ENCODE results near the gene ZNF274.
A peak's percentile ranks its signal among the peaks of the same experiment; 100 is the strongest.
"Not testable (repeated sequence)": the region's sequence is repeated elsewhere in the genome, so short reads cannot be mapped to it uniquely, and the experiment has no call there.

ZNF274 gene

DNA sequence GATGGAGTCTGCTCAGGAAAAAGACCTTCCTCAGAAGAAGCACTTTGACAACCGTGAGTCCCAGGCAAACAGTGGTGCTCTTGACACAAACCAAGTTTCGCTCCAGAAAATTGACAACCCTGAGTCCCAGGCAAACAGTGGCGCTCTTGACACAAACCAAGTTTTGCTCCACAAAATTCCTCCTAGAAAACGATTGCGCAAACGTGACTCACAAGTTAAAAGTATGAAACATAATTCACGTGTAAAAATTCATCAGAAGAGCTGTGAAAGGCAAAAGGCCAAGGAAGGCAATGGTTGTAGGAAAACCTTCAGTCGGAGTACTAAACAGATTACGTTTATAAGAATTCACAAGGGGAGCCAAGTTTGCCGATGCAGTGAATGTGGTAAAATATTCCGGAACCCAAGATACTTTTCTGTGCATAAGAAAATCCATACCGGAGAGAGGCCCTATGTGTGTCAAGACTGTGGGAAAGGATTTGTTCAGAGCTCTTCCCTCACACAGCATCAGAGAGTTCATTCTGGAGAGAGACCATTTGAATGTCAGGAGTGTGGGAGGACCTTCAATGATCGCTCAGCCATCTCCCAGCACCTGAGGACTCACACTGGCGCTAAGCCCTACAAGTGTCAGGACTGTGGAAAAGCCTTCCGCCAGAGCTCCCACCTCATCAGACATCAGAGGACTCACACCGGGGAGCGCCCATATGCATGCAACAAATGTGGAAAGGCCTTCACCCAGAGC is 29.6 kb downstream of the ZNF274 start:
- DNase-seq (ENCODE audit: low read depth), result no peak

DNA sequence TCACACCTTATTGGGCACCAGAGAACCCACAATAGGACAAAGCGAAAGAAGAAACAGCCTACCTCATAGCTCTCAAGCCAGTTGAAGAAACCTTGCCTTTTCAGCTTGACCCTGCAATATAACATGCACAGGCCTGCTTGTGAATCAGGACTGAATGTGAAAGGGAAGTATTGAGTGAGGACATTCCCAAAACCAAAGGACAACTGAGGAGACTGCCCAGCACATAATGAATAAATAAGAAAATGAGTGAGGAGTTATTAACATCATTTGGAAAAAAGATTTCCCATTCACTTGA is 30.2 kb downstream of the ZNF274 start:
- DNase-seq (ENCODE audit: low read depth), result no peak

DNA sequence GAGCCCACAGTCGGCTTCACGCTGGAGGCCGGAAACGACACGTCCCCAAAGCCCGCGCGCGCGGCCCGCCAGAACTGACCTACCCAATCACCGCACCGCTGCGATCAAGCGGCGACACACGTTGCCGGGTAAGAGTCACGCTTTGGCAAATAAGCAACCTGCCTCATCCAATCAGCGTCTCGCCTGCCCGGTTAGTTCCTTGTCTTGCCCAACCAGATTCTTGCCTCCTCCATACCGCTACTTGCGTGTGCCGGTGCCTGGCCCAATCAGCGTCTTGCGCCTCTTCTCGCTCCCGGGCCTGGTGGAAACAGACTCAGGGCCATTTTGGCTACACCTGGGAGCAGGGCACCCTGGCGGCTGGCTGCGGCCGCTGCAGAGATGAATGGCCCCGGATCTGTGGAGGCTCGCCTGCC is 34.2 kb downstream of the ZNF274 start:
- no peak for DNase-seq (ENCODE audit: low read depth)

DNA sequence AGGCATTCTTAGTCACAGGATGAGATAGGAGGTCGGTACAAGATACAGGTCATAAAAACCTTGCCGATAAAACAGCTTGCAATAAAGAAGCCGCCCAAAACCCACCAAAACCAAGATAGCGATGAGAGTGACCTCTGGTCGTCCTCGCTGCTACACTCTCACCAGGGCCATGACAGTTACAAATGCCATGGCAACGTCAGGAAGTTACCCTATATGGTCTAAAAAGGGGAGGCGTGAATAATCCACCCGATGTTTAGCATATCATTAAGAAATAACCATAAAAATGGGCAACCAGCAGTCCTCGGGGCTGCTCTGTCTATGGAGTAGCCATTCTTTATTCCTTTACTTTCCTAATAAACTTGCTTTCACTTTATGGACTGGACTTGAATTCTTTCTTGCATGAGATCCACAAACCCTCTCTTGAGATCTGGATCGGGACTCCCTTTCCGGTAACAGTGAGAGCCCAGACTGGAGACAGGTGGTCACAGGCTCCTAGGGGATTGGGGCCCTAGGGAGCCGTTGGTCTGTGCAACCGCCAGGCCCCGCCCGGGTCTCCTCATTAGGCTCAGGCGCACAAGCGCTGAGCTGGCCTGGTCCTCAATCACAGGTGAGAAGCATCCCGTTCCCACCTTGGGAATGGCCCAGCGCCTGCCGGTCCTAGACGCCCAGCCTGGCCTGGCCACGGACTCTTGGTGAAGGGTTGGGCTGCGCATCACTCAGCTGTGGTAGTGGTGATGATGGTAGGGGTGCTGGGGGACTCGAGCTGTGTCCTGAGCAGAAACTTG is 34.9 kb downstream of the ZNF274 start:
- no peak for DNase-seq (ENCODE audit: low read depth)

DNA sequence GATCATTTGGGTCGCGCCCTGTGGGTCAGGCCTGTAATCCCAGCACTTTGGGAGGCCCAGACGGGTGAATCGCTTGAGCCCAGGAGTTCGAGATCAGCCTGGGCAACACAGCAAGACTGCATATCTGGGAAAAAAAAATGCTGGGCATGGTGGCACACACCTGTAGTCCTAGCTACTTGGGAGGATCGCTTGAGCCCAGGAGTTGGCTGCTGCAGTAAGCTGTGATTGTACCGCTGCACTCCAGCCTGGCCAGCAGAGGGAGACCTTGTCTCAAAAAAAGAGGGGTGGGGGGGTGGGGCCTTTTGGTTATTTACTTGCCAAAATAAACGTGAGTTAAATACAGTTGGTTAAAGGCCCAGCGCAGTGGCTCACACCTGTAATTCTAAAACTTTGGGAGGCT is 36.0 kb downstream of the ZNF274 start:
- DNase-seq (ENCODE audit: low read depth), result no peak

DNA sequence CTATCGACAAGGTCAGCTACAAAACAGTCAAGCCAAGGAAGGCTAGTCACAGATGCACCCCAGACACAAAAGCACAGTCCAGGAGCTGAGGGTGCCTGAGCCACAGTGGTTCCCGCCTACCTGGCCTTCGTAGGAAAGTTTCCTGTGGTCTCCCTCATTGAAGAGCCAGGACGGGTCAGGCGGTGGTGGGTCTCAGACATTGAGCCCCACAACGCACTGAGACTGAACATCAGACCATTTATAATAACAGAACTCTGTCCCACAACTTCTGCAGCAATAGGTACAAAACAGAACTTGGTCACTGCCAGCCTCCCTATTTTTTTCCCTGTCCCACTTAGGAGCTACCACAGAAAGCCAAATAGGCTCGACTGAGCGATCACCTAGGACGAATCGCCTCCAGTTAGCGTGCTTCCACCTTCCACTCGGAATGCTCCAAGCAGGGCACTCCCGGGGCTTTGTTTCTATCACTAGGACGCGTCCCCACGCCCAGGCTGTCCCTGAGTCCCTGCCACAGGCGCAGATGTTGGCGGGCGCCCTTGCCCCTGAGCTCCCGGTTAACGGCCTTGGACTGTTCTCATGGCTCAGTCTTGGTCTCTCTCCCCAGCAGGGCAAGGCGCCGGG is 45.2 kb downstream of the ZNF274 start:
- DNase-seq (ENCODE audit: low read depth), result no peak

DNA sequence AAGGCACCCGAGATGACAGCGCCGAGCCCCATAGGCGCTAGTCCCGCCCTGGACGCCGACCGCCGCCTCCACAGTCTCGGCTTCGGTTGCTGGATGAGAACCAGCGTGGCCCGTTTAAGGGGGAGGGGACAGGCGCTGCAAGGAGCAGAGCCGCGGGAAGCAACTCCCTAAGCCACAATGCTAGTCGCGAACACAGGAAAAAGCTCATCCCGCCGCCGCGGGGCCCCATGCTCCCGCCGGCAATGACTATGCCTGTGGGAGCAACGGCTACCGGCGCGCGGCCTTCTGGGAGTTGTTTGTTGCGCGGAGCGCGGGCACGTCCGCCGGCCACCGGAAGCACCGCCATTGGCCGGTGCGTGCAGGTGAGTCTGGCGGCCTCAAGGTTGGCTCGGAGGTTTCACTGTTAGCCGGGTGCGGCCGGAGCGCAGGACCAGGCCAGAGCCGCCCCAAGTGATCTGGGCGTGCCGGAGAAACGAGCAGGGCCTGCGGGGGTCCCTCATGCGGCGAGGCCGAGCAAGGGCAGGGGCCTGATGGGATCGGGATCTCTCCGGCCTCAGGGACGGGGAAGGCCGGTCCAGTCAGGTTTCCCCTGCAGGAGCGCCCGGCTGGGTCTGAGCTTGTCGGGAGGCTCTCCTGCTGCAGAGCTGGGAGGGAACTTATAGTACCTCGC is 45.9 kb downstream of the ZNF274 start, which contains the start of gene ZNF544:
Gene ZNF544, plus strand, starts transcription at position 330 of the 670 bp plus-strand sequence. CDS start 15,110 bp downstream, outside the sequence.
- DNase-seq (ENCODE audit: low read depth), result peak; percentile 14

DNA sequence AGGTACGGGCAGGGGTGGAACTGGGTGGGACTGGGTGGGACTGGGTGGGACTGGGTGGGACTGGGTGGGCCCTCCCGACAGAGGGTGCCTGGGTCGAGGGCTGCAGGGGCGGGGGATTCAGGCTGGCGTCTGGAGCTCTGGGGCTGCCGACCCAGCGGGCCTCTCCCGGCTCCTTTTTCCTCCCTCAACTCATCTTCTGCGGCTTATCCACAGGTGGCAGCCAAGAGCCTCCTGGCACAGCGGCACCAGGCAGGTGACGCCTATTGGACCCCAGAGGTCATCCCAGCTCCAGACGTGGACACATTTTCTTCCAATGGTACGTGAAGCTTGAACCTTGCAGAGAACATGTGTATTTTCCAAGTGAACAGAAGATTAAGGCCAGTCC is 46.4 kb downstream of the ZNF274 start:
- DNase-seq (ENCODE audit: low read depth), result no peak

DNA sequence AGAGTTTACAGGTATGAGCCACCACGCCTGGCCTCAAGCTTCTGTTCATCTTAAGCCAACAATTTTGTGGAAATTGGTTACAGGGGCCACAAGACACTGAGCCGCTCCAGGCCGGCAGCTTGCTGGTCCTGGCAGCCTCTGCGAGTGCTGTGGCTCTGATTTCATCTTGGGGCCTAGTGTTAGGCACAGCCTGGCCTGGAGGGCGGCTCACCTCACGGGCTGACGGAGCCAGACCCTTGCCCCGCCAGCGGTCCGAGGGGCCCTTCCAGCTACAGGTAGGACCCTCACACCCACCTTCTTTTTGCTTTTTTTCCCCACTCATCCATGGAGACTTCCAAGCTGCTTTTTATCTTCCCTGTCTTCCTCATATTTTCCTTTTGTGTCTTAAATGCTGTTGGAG is 54.5 kb downstream of the ZNF274 start:
- no peak for DNase-seq (ENCODE audit: low read depth)

DNA sequence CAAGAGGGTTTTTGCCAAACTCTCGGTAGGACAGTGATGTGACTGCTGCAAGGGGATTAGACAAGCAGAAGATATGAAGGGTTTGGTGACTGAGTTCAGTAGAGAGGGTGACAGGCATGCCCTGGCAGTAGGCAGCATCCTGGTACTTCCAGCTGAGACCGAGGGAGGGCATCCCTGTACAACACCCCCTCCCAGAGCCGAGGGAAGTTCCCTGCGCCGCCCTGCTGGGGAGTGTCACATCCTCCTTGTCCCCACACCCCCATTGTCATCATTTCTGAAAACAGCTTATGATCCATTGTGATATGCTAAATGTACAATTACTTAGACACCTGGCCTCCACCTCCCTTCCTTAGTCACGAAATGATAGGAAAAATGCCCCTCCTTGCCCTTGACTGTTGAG is 60.5 kb downstream of the ZNF274 start:
- no peak for DNase-seq (ENCODE audit: low read depth)

DNA sequence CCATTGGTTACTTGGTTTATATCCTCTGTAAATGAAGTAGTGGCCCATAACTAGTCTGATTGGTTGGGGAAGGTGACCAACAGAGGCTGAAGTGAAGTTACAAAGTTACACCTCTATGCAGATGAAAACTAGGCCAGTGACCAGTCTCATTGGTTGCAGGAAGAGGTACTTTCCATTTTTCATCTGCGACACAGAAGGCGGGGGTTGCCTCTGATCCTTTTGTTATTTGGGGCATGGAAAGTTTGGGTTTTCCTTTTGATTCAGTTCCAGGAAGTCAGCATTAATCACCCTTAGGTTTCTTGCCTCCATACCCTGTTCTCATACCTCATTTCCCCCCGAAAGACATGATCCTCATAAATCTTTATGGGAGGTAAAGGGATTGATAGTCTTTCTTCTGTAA is 66.0 kb downstream of the ZNF274 start:
- DNase-seq (ENCODE audit: low read depth), result no peak

DNA sequence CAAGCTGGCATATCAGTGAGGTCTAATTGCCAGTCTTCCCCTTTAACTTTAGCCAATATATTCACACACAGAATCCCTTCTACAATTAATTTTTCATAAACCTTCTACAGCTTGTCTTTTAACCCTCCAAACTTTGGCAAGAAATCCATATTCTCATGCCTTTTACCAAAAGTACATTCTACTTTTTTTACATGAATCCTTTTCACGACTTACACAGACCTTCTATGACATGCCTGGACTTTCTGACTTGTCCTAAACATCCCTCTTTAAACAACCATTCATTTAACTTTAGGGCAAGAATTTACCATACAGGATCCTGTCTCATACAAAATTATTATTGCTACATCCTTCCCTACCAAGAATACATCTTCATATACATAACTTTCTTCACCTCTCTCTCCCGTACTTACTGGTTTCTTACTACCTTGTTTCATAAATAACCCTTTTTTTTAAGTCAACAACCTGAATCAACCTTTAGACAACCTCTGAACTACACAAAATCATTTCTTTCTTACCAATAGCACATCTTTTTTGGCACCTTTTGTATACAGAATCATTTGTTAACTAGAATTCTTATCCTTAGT is 69.3 kb downstream of the ZNF274 start:
- DNase-seq (ENCODE audit: low read depth), result no peak

DNA sequence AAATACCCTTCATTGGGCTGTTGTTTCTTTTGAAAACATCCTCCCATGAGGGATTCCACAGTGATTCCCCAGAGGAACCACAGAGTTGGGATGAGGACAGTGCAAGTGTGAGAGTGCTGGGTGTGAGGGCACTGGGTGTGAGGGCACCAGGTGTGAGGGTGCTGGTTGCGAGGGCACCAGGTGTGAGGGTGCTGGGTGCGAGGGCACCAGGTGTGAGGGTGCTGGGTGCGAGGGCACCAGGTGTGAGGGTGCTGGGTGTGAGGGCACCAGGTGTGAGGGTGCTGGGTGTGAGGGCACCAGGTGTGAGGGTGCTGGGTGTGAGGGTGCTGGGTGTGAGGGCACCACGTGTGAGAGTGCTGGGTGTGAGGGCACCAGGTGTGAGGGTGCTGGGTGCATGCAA is 75.4 kb downstream of the ZNF274 start:
- not testable (repeated sequence) for DNase-seq (ENCODE audit: low read depth)

DNA sequence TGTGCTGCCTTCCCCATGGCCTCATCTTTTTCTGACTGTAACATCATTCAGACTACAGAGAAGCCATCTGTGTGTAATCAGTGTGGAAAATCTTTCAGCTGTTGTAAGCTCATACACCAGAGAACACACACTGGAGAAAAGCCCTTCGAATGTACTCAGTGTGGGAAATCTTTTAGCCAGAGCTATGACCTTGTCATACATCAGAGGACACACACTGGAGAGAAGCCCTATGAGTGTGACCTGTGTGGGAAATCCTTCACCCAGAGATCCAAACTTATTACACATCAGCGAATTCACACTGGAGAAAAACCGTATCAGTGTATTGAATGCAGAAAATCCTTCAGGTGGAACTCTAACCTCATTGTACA is 78.7 kb downstream of the ZNF274 start:
- no peak for DNase-seq (ENCODE audit: low read depth)

DNA sequence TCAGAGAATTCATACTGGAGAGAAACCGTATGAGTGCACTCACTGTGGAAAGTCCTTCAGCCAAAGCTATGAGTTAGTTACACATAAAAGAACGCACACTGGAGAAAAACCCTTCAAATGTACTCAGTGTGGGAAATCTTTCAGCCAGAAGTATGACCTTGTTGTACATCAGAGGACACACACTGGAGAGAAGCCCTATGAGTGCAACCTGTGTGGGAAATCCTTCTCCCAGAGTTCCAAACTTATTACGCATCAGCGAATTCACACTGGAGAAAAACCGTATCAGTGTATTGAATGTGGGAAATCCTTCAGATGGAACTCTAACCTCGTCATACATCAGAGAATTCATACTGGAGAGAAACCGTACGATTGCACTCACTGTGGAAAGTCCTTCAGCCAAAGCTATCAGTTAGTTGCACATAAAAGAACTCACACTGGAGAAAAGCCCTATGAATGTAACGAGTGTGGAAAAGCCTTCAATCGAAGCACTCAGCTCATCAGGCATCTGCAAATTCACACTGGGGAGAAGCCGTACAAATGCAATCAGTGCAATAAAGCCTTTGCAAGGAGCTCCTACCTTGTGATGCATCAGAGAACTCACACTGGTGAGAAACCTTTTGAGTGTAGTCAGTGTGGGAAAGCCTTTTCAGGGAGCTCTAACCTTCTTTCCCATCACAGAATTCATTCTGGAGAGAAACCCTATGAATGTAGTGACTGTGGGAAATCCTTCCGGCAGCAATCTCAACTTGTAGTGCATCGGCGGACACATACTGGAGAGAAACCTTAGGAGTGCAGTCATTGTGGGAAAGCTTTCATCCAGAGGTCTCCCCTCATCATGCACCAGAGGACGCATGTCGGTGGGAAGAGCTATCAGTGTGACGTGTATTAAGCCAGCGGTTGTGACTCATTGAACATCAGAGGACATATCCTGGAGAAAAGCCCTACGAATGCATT is 79.4 kb downstream of the ZNF274 start:
- no peak for DNase-seq (ENCODE audit: low read depth)

DNA sequence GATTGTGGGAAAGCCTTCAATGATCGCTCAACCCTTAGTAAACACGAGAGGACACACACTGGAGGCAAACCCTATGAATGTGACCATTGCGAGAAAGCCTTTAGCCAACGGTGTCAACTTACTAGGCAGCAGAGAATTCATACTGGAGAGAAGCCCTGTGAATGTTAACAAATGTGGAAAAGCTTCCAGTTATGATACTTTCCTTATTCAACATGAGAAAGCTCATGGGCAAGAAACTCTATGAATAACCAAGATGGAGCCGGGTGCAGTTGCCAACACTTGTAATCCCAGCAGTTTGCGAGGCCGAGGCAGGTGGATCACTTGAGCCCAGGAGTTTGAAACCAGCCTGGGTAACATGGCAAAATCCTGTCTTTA is 80.0 kb downstream of the ZNF274 start:
- DNase-seq (ENCODE audit: low read depth), result no peak

All from activated gamma-delta T cell treated with anti-CD3 and anti-CD28 coated beads, Interleukin-2, amount 50 U/mL, for 16 hours (primary cell).